Measurements from ENCODE around the gene GPR63. TPM values are rescaled to one million over a fixed set of nuclear protein-coding genes. Genes with fewer than 3 reads are reported as not detected.

The GPR63 gene
- total RNA-seq, 1 experiment from 2014 or later = 0.24 TPM

DNA sequence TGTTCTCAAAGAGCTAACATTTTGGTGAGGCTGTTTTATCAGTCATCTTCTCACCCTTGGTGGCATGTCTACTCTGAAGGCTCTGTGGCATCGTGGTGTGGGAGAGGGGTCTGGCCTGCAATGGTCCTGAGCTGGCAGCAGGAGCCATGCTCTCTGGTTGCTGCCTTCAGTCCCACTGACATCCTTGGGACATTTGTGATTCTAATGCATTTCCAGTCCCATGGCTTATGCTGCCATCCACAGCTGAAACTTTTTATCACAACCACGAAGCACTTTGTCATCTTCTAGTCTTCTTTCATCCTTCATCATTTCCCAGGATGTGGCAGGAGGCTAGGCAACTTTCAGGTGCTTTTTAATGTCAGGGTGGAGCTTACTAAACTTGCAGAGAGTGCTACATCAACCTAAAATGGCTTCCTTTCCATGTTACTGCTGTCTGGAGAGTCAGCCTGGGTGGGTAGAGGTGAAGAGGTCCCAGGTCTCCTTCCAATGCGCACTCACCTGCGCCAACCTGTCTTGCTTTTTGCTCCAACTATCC is 77.1 kb downstream of the GPR63 start:
- DNase-seq (ENCODE audit: low read depth) = no peak

DNA sequence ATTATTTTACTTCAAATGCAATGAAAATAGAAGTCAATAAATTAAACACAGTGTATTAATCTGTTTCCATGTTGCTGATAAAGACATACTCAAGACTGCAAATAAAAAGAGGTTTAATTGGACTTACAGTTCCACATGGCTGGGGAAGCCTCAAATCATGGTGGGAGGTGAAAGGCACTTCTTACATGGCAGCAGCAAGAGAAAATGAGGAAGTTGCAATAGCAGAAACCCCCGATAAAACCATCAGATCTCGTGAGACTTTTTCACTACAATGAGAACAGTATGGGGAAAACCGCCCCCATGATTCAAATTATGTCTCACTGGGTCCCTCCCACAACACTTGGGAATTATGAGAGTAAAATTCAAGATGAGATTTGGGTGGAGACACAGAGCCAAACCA is 82.2 kb downstream of the GPR63 start:
- DNase-seq (ENCODE audit: low read depth) = no peak

DNA sequence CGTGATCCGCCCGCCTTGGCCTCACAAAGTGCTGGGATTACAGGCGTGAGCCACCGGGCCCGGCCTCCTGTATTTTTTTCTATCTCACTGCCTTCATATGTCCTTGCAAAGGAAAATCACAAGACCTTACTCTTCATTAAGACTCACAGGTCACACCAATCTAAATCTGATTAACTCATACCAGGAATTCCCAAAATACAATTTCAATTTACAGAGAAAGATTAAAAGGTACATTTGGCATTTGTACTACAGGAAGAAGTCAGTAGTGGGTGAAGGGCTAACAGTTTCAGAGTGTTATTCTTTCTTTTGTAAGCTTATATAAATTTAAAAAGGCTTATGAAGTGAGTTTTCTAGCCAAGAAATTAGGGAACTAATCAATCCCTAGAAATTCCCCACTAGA is 87.4 kb downstream of the GPR63 start:
- DNase-seq (ENCODE audit: low read depth) = no peak

Other genes starting within 250 kb of the GPR63 start
- gene NDUFAF4, start 60.4 kb upstream of the GPR63 start, total RNA-seq (2014; rRNA removed; shearing (Covaris generic)) = 57.1 and 57.6 TPM in 2 replicates
- not detected in 2 replicates for gene KLHL32, start 87.3 kb upstream of the GPR63 start, total RNA-seq (2014; rRNA removed; shearing (Covaris generic))

All from RPMI7951 (cell line).